Gastrocnemius medialis (tissue), 4 donors: Measurements from ENCODE around the gene TNS3.

Experiments
- CTCF ChIP-seq, 5 experiments: fragments of 450-650 bp in 3 of 5; fragments of 200-600 bp in 2 of 5; sonication (generic) in 2 of 5; IDR thresholded peaks in 4 of 5; conservative IDR thresholded peaks in 1 of 5; 1 replicate in 4 of 5; 2 replicates in 1 of 5; pipeline ENCODE4 v1.5.1; 2016 to 2019; ENCODE audit warnings: antibody characterized with exemption in 5 of 5, mild to moderate bottlenecking in 3 of 5, moderate library complexity in 3 of 5
- POLR2A ChIP-seq, 2 donors: fragments of 450-650 bp; IDR thresholded peaks; one replicate each; pipeline ENCODE4 v1.6.1; 2017; ENCODE audit warnings: antibody characterized with exemption in 2 of 2, mild to moderate bottlenecking in 2 of 2, moderate library complexity in 2 of 2

DNA sequence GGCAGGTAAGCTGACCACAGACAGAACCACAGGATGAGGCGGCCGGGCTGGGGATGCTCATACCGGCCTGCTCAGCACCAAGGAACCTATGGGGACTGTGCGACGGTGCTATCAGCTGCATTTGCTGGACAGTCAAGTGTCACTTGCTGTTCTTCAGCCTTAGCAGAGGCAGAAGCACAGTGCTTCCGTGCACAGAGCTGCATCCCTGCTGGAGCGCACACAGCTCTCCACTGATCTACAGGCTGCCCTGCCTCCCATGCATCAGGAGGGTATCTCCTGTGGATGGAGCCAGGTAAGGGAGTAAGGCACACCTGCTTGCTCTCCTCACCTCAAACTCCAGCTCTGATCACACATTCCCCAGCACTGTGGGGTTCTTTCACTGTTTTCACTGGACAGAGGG, 97.5 kb downstream of the TNS3 start:
- TF ChIP-seq POLR2A (IDR thresholded peaks at IDR 0.05) (no peak), CTCF (IDR thresholded peaks at IDR 0.05 in 4 of 5, conservative IDR thresholded peaks at IDR 0.05 in 1 of 5) (no peak)
